Trophoblast cell (in vitro differentiated cells and primary cell): Measurements from ENCODE around the gene MYO6.

Source experiments
- DNase-seq, 2 donors: peaks; one replicate each; pipeline ENCODE4 v3.0.0-alpha.2; 2016
- H2AFZ ChIP-seq: 2 replicates; pipeline ENCODE4 v1.6.1; 2013; ENCODE audit warnings: low read length, moderate library complexity, mild to moderate bottlenecking; ENCODE audit not compliant: insufficient read depth, poor library complexity
- H2AK5ac ChIP-seq: 2 replicates; pipeline ENCODE4 v1.6.1; 2013; ENCODE audit warnings: mild to moderate bottlenecking, low read length
- H2BK120ac ChIP-seq: 2 replicates; pipeline ENCODE4 v1.6.1; 2013; ENCODE audit warnings: low read length, mild to moderate bottlenecking, moderate library complexity; ENCODE audit not compliant: insufficient read depth, poor library complexity
- H2BK12ac ChIP-seq: 2 replicates; pipeline ENCODE4 v1.6.1; 2013; ENCODE audit warnings: mild to moderate bottlenecking, low read length, moderate library complexity
- H2BK5ac ChIP-seq: 2 replicates; pipeline ENCODE4 v1.6.1; 2013; ENCODE audit warnings: low read length, low read depth, moderate library complexity, mild to moderate bottlenecking; ENCODE audit not compliant: poor library complexity
- H3K14ac ChIP-seq: 2 replicates; pipeline ENCODE4 v1.6.1; 2013; ENCODE audit warnings: mild to moderate bottlenecking, low read length
- H3K18ac ChIP-seq: 2 replicates; pipeline ENCODE4 v1.6.1; 2013; ENCODE audit warnings: mild to moderate bottlenecking, low read length
- H3K23ac ChIP-seq: 2 replicates; pipeline ENCODE4 v1.6.1; 2013; ENCODE audit warnings: low read length
- H3K27ac ChIP-seq: 2 replicates; pipeline ENCODE4 v1.5.1; 2013; ENCODE audit warnings: low read depth, mild to moderate bottlenecking, inconsistent platforms, low read length, moderate library complexity
- H3K27me3 ChIP-seq: 2 replicates; pipeline ENCODE4 v1.6.1; 2013; ENCODE audit warnings: inconsistent platforms, mild to moderate bottlenecking, low read length, moderate library complexity; ENCODE audit not compliant: insufficient read depth
- H3K36me3 ChIP-seq, 2 experiments: 1 replicate in 1 of 2; 2 replicates in 1 of 2; pipeline ENCODE4 v1.6.1; 2013; ENCODE audit warnings: low read length in 2 of 2, mild to moderate bottlenecking in 2 of 2, moderate library complexity in 1 of 2; ENCODE audit not compliant: insufficient read depth in 2 of 2, control insufficient read depth in 1 of 2
- H3K4ac ChIP-seq: 2 replicates; pipeline ENCODE4 v1.6.1; 2013; ENCODE audit warnings: low read depth, mild to moderate bottlenecking, low read length, moderate library complexity
- H3K4me1 ChIP-seq, 2 experiments: 1 replicate in 1 of 2; 2 replicates in 1 of 2; pipeline ENCODE4 v1.6.1; 2013; ENCODE audit warnings: low read length in 2 of 2, mild to moderate bottlenecking in 2 of 2, moderate library complexity in 1 of 2; ENCODE audit not compliant: insufficient read depth in 2 of 2, control insufficient read depth in 1 of 2
- H3K4me2 ChIP-seq: 2 replicates; pipeline ENCODE4 v1.6.1; 2013; ENCODE audit warnings: inconsistent platforms, mild to moderate bottlenecking, low read length, moderate library complexity
- H3K4me3 ChIP-seq: 2 replicates; pipeline ENCODE4 v1.5.1; 2013; ENCODE audit warnings: mild to moderate bottlenecking, low read depth, low read length, inconsistent platforms
- H3K79me1 ChIP-seq: one replicate; pipeline ENCODE4 v1.6.1; 2013; ENCODE audit warnings: low read length
- H3K79me2 ChIP-seq: 2 replicates; pipeline ENCODE4 v1.6.1; 2013; ENCODE audit warnings: low read length, mild to moderate bottlenecking; ENCODE audit not compliant: control insufficient read depth, insufficient read depth, poor library complexity
- H3K9ac ChIP-seq: 2 replicates; pipeline ENCODE4 v1.6.1; 2013; ENCODE audit warnings: mild to moderate bottlenecking, low read length
- H3K9me3 ChIP-seq: 2 replicates; pipeline ENCODE4 v1.6.1; 2013; ENCODE audit warnings: low read depth, mild to moderate bottlenecking, control low read depth, inconsistent platforms, low read length; ENCODE audit not compliant: insufficient read depth
- H4K12ac ChIP-seq: 2 replicates; pipeline ENCODE4 v1.6.1; 2013; ENCODE audit warnings: low read depth, mild to moderate bottlenecking, low read length, moderate library complexity
- H4K8ac ChIP-seq: 2 replicates; pipeline ENCODE4 v1.6.1; 2013; ENCODE audit warnings: low read depth, mild to moderate bottlenecking, low read length, moderate library complexity
- H4K91ac ChIP-seq: one replicate; pipeline ENCODE4 v1.6.1; 2013; ENCODE audit warnings: low read depth, mild to moderate bottlenecking, low read length, moderate library complexity
- WGBS: extraction: QIAGEN DNeasy Blood & Tissue Kit; methylation state at CpG from one replicate; pipeline ENCODE4 v1.1.7; 2013; ENCODE audit warnings: missing lambda C conversion rate; ENCODE audit not compliant: insufficient read length, insufficient coverage; ENCODE audit errors: extremely low coverage; 5-methylcytosine and 5-hydroxymethylcytosine counted together

Gene MYO6

DNA sequence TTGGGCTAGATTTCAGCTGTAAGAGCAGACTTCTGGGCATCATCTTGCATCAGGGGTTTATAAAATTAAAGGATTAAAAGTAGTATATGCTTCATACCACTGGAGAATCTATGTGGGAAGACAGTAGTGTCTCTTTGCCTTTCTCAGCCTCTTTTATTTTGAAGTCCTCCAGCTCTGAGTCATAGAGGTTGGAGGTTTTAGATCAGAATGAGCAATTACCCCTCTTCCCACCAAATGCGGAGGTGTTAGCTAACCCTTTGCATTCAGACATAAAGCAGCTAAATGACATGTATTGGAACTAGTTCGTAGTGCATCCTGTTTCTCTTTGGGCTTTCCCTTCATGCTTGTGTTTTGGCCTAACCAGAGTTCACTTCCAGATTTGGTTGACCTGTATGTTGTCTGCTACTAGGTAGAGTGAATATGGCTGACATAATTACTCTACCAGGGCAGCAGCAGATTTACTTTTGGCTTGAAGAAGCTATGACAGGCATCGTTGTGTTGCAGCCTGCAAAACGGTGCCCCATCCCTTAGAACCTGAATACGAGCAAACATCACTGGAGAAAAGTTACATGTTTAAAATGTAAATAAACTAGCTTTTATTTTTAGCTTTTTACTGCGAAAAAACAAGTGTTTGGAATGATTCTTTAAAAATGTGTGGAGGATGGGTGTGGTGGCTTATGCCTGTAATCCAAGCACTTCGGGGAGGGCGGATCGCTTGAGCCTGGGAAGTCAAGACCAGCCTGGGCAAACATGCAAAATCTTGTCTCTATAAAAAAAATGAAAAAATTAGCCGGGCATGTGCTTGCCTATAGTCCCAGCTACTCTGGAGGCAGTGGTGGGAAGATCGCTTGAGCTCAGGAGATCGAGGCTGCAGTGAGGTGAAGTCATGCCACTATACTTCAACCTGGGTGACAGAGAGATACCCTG lies 82.2 kb downstream of the MYO6 start:
- H3K18ac ChIP-seq, result no peak overlapping the region
- H2AK5ac ChIP-seq, result no peak overlapping the region
- H3K79me1 ChIP-seq, result no peaks in the 10 kb centered on the region
- H3K79me2 ChIP-seq, result no peaks in the 10 kb centered on the region
- H3K9ac ChIP-seq, result no peak overlapping the region
- H3K4me1 ChIP-seq, result no peaks in the 10 kb centered on the region
- H2BK12ac ChIP-seq, result no peak overlapping the region
- no CpG with 5 or more reads among the region's 12 CpGs for WGBS
- H2BK120ac ChIP-seq, result no peak overlapping the region
- H3K23ac ChIP-seq, result peak overlapping the region; percentile 66
- H3K27me3 ChIP-seq, result no peaks in the 10 kb centered on the region
- H2BK5ac ChIP-seq, result no peak overlapping the region
- peaks cover 4 to 6% of the 10 kb centered on the region in 2 experiments for H3K36me3 ChIP-seq
- no peak overlapping the region for H3K27ac ChIP-seq
- H3K9me3 ChIP-seq, result no peaks in the 10 kb centered on the region
- H4K12ac ChIP-seq, result no peak overlapping the region
- no peak overlapping the region for H4K8ac ChIP-seq
- DNase-seq, result no peak
- H2AFZ ChIP-seq, result no peak overlapping the region
- H3K14ac ChIP-seq, result no peak overlapping the region
- no peak overlapping the region for H4K91ac ChIP-seq
- H3K4ac ChIP-seq, result no peak overlapping the region
- no peak overlapping the region for H3K4me3 ChIP-seq
- no peak overlapping the region for H3K4me2 ChIP-seq

DNA sequence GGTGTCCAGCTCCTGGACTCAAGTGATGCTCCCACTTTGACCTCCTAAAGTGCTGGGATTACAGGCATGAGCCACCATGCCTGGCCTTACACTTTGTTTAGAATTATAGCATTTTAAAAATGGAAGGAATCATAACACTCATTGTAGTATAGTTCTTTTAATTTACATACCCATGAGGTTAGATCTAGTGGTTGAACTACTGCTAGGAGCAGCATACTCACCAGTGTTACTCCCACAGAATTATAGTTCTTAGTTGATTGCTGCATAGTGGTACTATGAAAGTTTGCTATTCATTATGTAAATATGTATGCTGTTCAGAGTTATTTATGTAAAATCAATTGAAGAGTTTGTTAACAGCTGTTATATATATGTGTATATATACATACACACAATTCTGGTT lies 85.4 kb downstream of the MYO6 start:
- H3K23ac ChIP-seq, result no peak overlapping the region
- no peak overlapping the region for H3K4me2 ChIP-seq
- no peak overlapping the region for H2BK120ac ChIP-seq
- no peaks in the 10 kb centered on the region for H3K79me2 ChIP-seq
- no peak for DNase-seq
- H3K36me3 ChIP-seq, result peaks cover 4 to 6% of the 10 kb centered on the region in 2 experiments
- H4K12ac ChIP-seq, result no peak overlapping the region
- no peaks in the 10 kb centered on the region for H3K9me3 ChIP-seq
- no peaks in the 10 kb centered on the region for H3K27me3 ChIP-seq
- no peak overlapping the region for H3K27ac ChIP-seq
- no peak overlapping the region for H3K14ac ChIP-seq
- H2BK5ac ChIP-seq, result no peak overlapping the region
- H3K4me3 ChIP-seq, result no peak overlapping the region
- no peak overlapping the region for H2BK12ac ChIP-seq
- H3K4ac ChIP-seq, result no peak overlapping the region
- H4K8ac ChIP-seq, result no peak overlapping the region
- no peaks in the 10 kb centered on the region for H3K4me1 ChIP-seq
- H2AFZ ChIP-seq, result no peak overlapping the region
- no peak overlapping the region for H3K9ac ChIP-seq
- no peaks in the 10 kb centered on the region for H3K79me1 ChIP-seq
- no peak overlapping the region for H2AK5ac ChIP-seq
- no peak overlapping the region for H4K91ac ChIP-seq
- no peak overlapping the region for H3K18ac ChIP-seq

DNA sequence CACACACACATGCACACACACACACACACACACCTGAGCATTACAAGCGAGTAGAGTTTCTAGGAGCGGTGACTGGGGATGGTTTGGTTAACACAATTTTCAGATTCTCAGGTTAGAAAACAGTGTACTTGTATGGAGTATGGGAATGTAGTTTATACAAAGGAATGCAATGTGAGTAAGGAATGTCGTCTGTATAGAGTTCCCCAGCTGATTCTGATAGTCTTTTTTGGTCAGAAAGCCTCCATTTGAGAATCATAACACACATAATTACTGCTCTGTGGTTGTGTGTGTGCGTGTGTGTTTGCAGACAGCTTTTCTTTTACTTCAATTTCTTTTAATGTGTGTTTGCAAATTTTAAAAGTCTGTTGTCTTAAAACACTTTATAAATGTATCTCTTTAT lies 93.2 kb downstream of the MYO6 start:
- no CpG with 5 or more reads among the region's 4 CpGs for WGBS
- H3K4me3 ChIP-seq, result no peak overlapping the region
- no peaks in the 10 kb centered on the region for H3K79me1 ChIP-seq
- H3K23ac ChIP-seq, result no peak overlapping the region
- H2BK5ac ChIP-seq, result no peak overlapping the region
- H4K91ac ChIP-seq, result no peak overlapping the region
- H2BK120ac ChIP-seq, result no peak overlapping the region
- H4K12ac ChIP-seq, result no peak overlapping the region
- H3K9me3 ChIP-seq, result no peaks in the 10 kb centered on the region
- H3K27me3 ChIP-seq, result no peaks in the 10 kb centered on the region
- H3K4me1 ChIP-seq, result peaks cover 0 to 3% of the 10 kb centered on the region in 2 experiments
- DNase-seq, result peak in 1 of 2 donors; percentile 59
- H3K27ac ChIP-seq, result no peak overlapping the region
- no peak overlapping the region for H2AK5ac ChIP-seq
- no peak overlapping the region for H3K18ac ChIP-seq
- H4K8ac ChIP-seq, result no peak overlapping the region
- H3K14ac ChIP-seq, result no peak overlapping the region
- H2BK12ac ChIP-seq, result no peak overlapping the region
- no peak overlapping the region for H3K4me2 ChIP-seq
- no peak overlapping the region for H3K4ac ChIP-seq
- no peak overlapping the region for H2AFZ ChIP-seq
- H3K79me2 ChIP-seq, result no peaks in the 10 kb centered on the region
- H3K36me3 ChIP-seq, result peaks cover 0 to 2% of the 10 kb centered on the region in 2 experiments
- H3K9ac ChIP-seq, result no peak overlapping the region

DNA sequence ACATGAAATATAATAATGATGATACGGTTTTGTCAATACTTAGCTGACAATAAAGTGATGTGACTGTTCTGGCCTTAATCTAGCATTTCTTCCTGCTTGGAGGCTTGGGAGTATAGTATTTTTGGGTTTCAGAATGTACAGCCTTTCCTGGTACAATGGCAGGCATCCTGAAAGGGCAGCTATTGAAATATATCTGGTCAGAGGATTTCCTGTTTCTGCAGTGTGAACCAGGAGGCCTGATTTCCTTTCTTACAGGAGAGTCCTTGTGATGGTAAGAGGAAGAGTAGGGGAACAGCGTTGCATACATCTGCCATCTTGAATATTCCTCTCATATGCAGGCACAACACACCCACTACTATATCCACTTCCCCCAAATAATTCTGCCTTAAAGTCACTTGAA lies 93.7 kb downstream of the MYO6 start:
- Histone ChIP-seq H3K9me3 (no peaks in the 10 kb centered on the region), H3K9ac (no peak overlapping the region), H3K36me3 (peaks cover 0 to 2% of the 10 kb centered on the region in 2 experiments), H3K4me2 (no peak overlapping the region), H3K23ac (no peak overlapping the region), H2BK120ac (no peak overlapping the region), H3K79me1 (no peaks in the 10 kb centered on the region), H3K27ac (no peak overlapping the region), H2AFZ (no peak overlapping the region), H3K18ac (no peak overlapping the region), H4K91ac (no peak overlapping the region), H2BK12ac (no peak overlapping the region), H4K8ac (no peak overlapping the region), H3K4ac (no peak overlapping the region), H3K79me2 (no peaks in the 10 kb centered on the region), H2AK5ac (no peak overlapping the region), H2BK5ac (no peak overlapping the region), H3K27me3 (no peaks in the 10 kb centered on the region), H3K14ac (no peak overlapping the region), H3K4me1 (peaks cover 0 to 3% of the 10 kb centered on the region in 2 experiments), H3K4me3 (no peak overlapping the region), H4K12ac (no peak overlapping the region)
- DNase-seq, result no peak
- WGBS, result no CpG with 5 or more reads among the region's 2 CpGs
